Measurements from ENCODE around the gene NPAS3.

GRCh38 chr14:33073023-33073422, 134.3 kb downstream of the NPAS3 start:
- no peak for TF ChIP-seq CTCF (IDR thresholded peaks at IDR 0.05; ENCODE audit: low read depth, low read length)
- no peak for TF ChIP-seq EZH2phosphoT487 (IDR thresholded peaks at IDR 0.05; ENCODE audit: low read depth)

All from OCI-LY3 (cell line).